ENCODE data around the gene KCTD15.

KCTD15 gene

DNA sequence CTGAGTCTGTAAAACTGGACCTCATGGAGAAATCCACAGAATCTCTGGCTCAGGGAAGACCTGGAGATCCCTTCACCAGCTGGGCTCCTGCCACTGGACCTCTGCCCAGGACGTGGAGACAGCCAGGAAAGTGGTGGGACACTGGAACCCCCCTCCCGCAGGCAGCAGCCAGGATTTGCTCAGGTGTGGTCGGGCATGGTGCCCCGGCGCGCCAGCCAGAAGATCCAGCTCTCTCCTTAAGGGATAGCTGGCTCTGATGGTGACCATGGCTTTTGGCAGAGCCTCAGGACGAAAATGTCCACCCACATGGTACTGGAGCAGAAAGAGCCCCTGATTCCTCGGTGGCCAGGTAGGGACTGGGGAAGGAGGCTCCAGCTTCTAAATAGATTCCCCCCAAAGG is 26.6 kb upstream of the KCTD15 start:
- H3K4me3 ChIP-seq (ENCODE audit: low read depth, low read length) = no peak overlapping the region
- no peak for DNase-seq (ENCODE audit: low read depth)

GRCh38 chr19:33771384-33772101 is 25.1 kb upstream of the KCTD15 start:
- no peak overlapping the region for H3K4me3 ChIP-seq (ENCODE audit: low read depth, low read length)
- no peak for DNase-seq (ENCODE audit: low read depth)

DNA sequence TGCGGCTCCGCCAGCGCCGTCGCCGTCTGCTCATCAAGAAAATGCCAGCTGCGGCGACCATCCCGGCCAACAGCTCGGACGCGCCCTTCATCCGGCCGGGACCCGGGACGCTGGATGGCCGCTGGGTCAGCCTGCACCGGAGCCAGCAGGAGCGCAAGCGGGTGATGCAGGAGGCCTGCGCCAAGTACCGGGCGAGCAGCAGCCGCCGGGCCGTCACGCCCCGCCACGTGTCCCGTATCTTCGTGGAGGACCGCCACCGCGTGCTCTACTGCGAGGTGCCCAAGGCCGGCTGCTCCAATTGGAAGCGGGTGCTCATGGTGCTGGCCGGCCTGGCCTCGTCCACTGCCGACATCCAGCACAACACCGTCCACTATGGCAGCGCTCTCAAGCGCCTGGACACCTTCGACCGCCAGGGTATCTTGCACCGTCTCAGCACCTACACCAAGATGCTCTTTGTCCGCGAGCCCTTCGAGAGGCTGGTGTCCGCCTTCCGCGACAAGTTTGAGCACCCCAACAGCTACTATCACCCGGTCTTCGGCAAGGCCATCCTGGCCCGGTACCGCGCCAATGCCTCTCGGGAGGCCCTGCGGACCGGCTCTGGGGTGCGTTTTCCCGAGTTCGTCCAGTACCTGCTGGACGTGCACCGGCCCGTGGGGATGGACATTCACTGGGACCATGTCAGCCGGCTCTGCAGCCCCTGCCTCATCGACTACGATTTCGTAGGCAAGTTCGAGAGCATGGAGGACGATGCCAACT is 24.4 kb upstream of the KCTD15 start:
- DNase-seq (ENCODE audit: low read depth) = no peak
- no peak overlapping the region for H3K4me3 ChIP-seq (ENCODE audit: low read depth, low read length)

DNA sequence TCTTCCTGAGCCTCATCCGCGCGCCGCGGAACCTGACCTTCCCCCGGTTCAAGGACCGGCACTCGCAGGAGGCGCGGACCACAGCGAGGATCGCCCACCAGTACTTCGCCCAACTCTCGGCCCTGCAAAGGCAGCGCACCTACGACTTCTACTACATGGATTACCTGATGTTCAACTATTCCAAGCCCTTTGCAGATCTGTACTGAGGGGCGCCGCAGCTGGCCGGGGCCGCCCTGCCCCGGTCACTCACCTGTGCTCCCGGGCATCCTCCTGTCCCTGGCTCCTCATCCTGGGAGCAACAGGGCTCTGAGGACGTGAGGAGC is 23.9 kb upstream of the KCTD15 start:
- no peak for DNase-seq (ENCODE audit: low read depth)

DNA sequence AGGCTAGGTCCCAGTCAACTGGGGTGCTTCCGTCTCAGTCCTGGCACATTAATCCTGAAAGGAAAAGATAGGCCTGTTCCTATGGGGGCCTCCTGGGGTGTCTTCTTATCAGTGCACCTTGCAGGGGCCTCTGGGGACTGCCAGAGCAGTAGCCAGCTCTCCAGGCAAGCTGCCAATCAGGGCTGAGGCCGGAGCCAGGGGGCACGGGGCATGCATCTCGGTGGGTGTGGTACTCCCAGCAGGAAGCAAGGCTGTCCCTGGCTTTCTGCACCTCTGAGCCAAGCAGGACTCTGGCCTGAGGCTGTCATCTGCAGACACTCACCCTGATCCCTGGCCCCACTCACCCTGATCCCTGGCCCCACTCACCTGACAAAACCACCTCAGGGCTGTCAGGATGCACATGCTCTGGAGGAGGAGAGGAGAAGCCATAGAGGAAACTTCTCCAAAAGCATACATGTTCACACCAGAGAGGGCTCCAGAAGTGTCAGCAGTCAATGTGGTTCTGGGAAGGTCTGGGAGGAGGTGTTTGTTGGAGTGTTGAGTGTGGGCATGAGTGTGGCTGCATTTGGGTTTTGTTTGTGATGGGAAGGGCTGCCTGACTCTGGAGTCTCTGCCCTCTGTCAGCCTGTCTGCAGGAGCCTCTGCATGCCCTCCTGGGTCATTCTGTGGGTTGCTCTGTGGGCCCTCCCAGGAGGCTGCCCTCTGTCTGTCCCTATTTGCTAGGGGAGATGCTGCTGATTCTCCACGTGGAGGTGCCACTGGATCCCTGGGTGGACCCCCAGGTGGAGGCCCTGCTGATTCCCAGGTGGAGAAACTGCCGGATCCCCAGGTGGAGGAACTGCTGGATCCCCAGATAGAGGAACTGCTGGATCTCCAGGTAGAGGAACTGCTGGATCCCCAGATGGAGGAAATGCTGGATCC is 22.7 kb upstream of the KCTD15 start:
- H3K4me3 ChIP-seq (ENCODE audit: low read depth, low read length) = no peak overlapping the region
- DNase-seq (ENCODE audit: low read depth) = no peak

More for the DNA sequence above, 23.9 kb upstream of the KCTD15 start:
- no peak overlapping the region for H3K4me3 ChIP-seq (ENCODE audit: low read depth, low read length)

GRCh38 chr19:33774751-33775150 is 21.9 kb upstream of the KCTD15 start:
- H3K4me3 ChIP-seq (ENCODE audit: low read depth, low read length) = no peak overlapping the region
- DNase-seq (ENCODE audit: low read depth) = no peak

GRCh38 chr19:33775731-33776487 is 20.8 kb upstream of the KCTD15 start:
- no peak overlapping the region for H3K4me3 ChIP-seq (ENCODE audit: low read depth, low read length)

DNA sequence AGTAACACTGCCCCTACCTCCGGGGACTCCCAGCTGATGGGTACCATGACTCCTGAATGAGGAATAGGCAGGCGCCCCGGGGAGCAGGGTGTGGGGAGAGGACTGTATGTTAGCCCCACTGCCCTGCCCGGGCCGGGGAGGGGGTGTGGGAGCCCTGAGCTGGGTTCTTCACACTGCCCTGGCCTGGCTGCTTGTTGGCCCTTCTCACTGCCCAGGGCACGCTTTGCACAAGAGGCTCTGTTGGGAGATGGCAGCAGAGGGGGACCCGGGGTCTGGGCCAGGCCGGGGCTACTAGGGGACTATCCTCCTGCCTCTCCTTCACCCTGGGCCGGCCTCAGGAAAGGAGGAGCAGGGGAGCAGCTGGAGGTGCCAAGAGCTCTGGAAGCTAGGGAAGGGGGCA is 19.3 kb upstream of the KCTD15 start:
- H3K4me3 ChIP-seq (ENCODE audit: low read depth, low read length) = no peak overlapping the region
- no peak for DNase-seq (ENCODE audit: low read depth)

More at GRCh38 chr19:33775731-33776487, 20.8 kb upstream of the KCTD15 start:
- no peak for DNase-seq (ENCODE audit: low read depth)

- no peak for DNase-seq (ENCODE audit: low read depth)
- no peak overlapping the region for H3K4me3 ChIP-seq (ENCODE audit: low read depth, low read length)
Measured at GRCh38 chr19:33777753-33778088, 18.9 kb upstream of the KCTD15 start.

GRCh38 chr19:33778089-33778791 is 18.4 kb upstream of the KCTD15 start:
- DNase-seq (ENCODE audit: low read depth) = no peak
- H3K4me3 ChIP-seq (ENCODE audit: low read depth, low read length) = no peak overlapping the region

DNA sequence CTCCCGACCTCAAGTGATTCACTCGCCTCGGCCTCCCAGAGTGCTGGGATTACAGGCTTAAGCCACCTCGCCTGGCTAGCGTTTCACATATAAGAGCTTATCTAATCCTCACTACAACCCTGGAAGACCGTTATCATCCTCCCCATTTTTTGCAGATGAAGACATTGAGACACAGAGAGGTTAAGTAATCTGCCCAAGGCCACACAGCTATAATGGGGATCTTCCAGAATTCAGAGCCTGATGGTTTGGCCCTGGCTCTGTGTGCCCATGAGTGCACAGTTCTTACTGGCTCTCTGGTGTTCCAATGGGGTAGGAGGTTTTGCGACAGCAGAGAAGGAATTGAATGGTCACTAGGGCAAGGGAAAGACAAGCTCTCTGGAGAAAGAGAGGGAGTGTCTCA is 16.8 kb upstream of the KCTD15 start:
- H3K4me3 ChIP-seq (ENCODE audit: low read depth, low read length) = no peak overlapping the region
- no peak for DNase-seq (ENCODE audit: low read depth)

DNA sequence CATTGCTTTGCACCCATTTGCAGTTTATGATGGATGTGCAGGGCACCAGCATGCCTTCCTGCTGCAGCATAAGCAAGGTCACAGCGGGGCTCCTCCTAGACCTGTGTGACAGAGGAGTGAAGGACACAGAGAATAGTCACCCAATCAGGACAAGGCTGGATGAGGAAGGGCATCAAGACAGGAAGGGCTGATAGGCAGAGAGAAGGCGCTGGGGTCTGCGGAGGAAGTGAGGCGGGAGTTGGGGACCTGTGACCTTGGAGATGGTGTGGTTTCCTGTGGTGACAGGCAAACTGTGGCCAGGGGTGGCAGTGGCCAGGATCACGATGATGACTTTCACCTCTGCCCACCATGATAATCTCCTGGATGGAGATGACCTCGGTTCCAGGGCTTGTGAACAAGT is 16.4 kb upstream of the KCTD15 start:
- H3K4me3 ChIP-seq (ENCODE audit: low read depth, low read length) = no peak overlapping the region
- no peak for DNase-seq (ENCODE audit: low read depth)

DNA sequence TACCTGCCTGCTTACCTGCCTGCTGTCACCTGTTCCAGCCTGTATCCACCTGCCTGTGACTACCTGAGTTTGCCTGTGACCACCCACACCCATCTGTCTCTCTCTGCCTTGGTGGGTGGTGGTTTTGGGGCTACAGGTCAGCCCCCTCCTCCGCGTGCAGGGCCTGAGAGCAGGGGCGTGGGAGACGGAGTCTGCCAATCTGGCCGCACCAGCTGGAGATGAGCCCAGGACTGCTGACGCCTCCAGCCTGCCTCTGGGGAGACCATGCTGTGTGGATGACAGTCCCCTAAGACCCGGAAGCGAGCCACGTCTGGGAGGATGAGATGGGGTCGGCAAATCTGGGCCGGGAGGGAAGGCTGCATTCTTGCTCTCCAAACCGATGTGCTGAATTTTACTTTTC is 15.9 kb upstream of the KCTD15 start:
- H3K4me3 ChIP-seq (ENCODE audit: low read depth, low read length) = no peak overlapping the region
- no peak for DNase-seq (ENCODE audit: low read depth)

- H3K4me3 ChIP-seq (ENCODE audit: low read depth, low read length) = no peak overlapping the region
- no peak for DNase-seq (ENCODE audit: low read depth)
Measured at GRCh38 chr19:33781415-33781935, 15.2 kb upstream of the KCTD15 start.

DNA sequence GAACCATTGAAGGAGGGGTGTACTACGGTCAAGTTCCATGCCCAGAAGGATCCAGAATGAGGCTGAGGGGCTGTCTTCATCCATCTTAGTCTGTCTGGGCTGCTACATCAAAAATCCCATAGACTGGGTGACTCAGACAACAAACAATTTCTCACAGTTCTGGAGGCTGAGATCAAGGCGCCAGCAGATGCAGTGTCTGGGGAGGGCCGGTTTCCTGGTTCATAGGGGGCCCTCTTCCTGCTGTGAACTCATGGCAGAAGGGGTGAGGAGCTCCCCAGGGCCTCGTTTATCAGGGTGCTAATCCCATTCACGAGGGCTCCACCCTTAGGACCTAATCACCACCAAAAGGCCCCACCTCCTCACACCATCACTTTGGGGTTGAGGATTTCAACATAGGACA is 14.7 kb upstream of the KCTD15 start:
- H3K4me3 ChIP-seq (ENCODE audit: low read depth, low read length) = no peak overlapping the region
- no peak for DNase-seq (ENCODE audit: low read depth)

GRCh38 chr19:33784432-33784831 is 12.2 kb upstream of the KCTD15 start:
- H3K4me3 ChIP-seq (ENCODE audit: low read depth, low read length) = no peak overlapping the region
- DNase-seq (ENCODE audit: low read depth) = no peak

GRCh38 chr19:33785795-33786194 is 10.9 kb upstream of the KCTD15 start:
- no peak for DNase-seq (ENCODE audit: low read depth)
- H3K4me3 ChIP-seq (ENCODE audit: low read depth, low read length) = no peak overlapping the region

DNA sequence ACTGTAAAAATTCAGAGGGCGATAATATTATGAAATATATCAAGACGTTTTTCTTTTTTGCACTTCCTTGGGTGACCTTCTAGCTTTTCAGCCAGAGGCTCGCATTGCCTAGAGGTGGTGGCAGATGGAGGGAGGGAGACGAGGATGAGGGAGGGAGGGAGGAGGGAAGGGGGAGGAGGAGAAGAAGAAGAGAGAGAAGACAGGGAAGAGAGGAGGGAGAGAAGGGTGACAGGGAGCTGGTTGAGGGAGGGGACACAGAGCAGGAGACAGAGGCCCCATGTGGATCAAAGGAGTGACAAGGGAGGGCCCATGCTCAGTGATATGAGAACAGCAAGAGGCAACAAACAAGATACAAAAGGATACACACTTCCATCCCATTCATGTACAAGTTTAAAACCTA is 8.0 kb upstream of the KCTD15 start:
- no peak for DNase-seq (ENCODE audit: low read depth)
- H3K4me3 ChIP-seq (ENCODE audit: low read depth, low read length) = no peak overlapping the region

DNA sequence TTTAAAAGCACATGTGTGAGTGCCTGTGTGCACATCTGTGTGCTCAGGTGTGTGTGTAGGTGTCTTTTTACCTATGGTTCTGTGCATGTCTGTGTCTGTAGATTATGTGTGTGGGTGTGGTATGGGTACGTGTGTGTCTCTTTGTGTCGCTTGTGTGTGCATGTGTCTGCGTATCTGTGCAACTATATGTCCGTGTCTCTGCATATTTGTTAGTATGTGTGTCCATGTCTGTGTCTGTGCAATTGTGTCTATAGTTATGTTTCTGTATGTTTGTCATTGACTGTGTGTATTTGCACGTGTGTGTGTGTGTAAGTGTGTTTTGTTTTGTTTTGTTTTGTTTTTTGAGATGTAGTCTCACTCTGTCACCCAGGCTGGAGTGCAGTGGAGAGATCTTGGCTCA is 7.3 kb upstream of the KCTD15 start:
- no peak for DNase-seq (ENCODE audit: low read depth)
- H3K4me3 ChIP-seq (ENCODE audit: low read depth, low read length) = no peak overlapping the region

Data from skeletal muscle cell (primary cell).